Esophagus mucosa (tissue), 1 donor: ENCODE data around the gene POPDC2. TPM values are rescaled to one million over a fixed set of nuclear protein-coding genes. Genes with fewer than 3 reads are reported as not detected.

ENCODE experiments used
- ATAC-seq: fragments of 200-7000 bp; cut with Tn5 transposase; one replicate; pipeline ENCODE4 v1.9.1; 2020
- total RNA-seq: library from RNA; stranded (reverse); gene quantifications from one replicate; pipeline ENCODE4 v1.2.4, GENCODE V29; 2023
- donor health status: DM: yes; HTN: yes; CAD: no.

The POPDC2 gene
- total RNA-seq, 1 donor from 2014 or later = 0.60 TPM

GRCh38 chr3:119669906-119670570 lies 9.6 kb upstream of the POPDC2 start:
- ATAC-seq = no peak

- ATAC-seq = no peak
These were observed 5.7 kb upstream of the POPDC2 start for GRCh38 chr3:119665954-119666559.

- ATAC-seq = no peak
These were observed 4.5 kb upstream of the POPDC2 start for GRCh38 chr3:119664850-119665379.

DNA sequence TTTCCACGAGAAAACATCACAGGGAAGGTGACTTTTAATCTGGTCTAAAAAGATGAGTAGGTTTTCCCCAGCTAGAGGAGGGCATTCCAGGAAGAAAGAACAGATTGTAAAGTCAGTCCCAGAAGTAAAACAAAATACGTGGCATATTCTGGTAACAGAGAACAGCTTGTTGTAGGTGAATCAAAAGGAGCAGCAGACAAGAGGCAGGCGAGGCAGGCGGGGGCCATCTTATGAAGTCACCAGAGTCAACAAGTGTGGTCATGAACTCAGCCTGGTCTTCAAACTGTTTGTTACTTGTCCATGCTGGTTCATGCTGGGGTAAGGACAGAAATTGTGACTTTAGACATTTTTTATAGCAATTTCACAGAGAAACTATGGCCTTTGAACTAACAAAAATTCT lies 4.0 kb upstream of the POPDC2 start:
- no peak for ATAC-seq

- no peak for ATAC-seq
These were observed 3.5 kb upstream of the POPDC2 start for GRCh38 chr3:119663885-119664284.

- ATAC-seq = no peak
These were observed 2.4 kb upstream of the POPDC2 start for GRCh38 chr3:119662604-119663373.

- no peak for ATAC-seq
These were observed 640 bp downstream of the POPDC2 start for GRCh38 chr3:119659606-119660291.

DNA sequence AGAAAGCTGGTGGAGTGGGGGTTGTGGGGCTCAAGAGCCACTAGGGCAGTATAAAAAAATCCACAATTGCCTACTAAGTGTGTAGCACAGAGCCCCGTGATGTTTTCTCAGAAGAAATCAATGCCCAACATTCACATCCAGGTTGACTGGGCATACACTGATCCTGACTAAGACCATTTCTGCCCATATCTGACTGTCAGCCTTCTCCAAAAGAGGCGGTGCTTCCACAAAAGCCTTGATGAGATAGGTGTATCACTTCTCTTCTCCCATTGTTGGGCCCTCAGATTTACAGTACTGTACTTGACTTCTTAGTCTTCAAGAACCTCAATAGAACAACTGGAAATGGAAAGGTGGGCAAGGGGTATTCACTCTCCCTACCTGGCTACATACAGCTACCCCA lies 1.4 kb downstream of the POPDC2 start:
- ATAC-seq = no peak

GRCh38 chr3:119657887-119658702 lies 2.3 kb downstream of the POPDC2 start:
- no peak for ATAC-seq

DNA sequence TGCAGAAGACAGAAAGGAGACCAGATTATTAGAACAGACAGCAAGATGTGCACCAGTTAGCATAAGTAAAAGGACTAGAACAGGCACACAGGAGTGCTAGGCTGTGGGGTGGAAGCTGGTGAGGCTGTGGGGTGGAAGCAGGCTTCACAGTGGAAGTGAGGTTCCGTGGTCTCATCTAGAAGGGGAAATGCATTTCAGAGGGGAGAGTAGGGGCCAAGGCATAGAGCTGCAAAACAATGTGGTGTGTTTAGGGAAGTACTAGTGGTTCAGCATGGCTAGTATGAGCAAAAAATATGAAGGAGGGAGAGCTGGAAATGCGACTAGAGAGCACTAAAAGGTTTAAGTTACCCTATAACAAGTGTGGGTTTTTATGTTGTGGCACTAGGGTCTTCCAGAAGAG lies 6.5 kb downstream of the POPDC2 start:
- no peak for ATAC-seq

GRCh38 chr3:119652306-119653033 lies 7.9 kb downstream of the POPDC2 start:
- no peak for ATAC-seq

DNA sequence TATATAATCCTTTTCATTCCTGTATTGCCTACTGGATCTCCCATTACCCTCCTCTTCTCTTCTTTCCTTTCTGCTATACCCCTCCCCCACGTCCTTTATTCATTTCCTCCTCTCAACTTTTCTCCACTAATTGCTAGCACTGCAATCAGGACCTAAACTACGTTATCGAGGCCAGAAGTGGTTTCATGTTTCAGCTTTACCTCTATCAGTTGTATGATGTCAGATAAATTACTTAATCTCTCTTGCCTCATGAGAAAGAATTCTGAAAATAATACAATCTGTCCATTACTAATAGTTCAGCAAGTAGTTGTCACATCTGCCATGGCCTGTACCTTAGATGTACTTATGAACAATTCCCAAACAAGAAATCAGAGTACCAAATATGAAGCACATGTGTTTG lies 10.6 kb downstream of the POPDC2 start:
- ATAC-seq = no peak

DNA sequence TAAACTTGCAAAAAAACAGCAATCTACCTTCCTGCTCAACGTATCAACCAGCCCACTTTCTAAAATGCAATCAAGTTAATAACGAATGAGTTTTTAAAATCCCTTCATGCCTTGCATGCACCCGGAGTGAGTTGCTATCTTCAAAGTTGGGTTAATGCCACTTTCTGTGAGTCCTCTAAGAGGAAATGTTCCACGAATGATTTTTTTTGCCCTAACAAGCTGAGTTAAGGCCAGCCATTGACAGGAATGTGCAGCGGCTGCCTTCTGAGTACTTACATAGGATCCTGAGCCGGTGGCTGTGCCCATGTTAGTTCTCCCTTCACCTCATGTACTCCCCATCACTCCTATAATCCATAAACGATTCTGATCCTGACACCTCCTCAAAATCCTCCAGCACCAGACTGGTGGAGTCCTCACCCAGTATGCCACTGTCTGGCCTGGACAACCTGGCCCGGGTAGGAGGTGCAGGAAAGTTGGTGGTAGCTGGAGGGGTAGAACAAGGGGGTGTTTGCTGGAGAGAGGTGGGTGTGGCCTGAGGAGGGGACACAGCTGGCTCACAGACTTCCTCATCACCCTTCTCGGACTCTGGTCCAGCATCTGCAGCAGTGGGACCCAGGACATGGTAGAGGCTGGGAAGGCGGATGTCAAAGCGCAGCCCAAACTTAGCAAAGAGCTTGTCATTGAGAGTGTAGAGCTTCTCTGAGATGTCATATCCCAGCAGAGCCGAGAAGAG lies 12.4 kb downstream of the POPDC2 start:
- no peak for ATAC-seq

GRCh38 chr3:119647171-119647570 lies 13.2 kb downstream of the POPDC2 start:
- ATAC-seq = peak; percentile 43

GRCh38 chr3:119645813-119646212 lies 14.6 kb downstream of the POPDC2 start:
- ATAC-seq = no peak

DNA sequence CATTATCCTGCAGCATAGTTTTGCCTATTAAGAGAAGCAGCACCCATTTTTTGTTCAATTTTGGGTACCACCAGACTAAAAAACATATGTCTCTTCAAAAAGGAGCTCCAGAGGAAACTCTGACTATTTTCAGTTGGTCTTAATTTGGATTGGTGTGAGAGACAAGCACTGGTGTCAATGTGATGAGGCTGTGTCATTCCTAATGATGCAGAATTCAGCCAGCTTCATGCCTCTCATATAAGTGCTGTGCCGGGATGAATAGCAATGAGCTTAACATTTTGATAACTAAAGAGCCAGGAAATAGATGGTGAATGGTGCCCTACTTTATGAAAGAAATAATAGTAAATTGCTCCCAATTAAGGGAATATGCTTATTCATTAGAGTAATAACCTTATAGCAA lies 15.9 kb downstream of the POPDC2 start:
- ATAC-seq = no peak

- ATAC-seq = peak; percentile 51
These were observed 16.9 kb downstream of the POPDC2 start for GRCh38 chr3:119643528-119643927.

- ATAC-seq = no peak
These were observed 17.5 kb downstream of the POPDC2 start for GRCh38 chr3:119642746-119643473.

- no peak for ATAC-seq
These were observed 19.0 kb downstream of the POPDC2 start for GRCh38 chr3:119641416-119641815.
